MCF 10A (cell line): ENCODE results near the gene EXOC6. TPM values are rescaled to one million over a fixed set of nuclear protein-coding genes. Genes with fewer than 3 reads are reported as not detected.
"Not testable (repeated sequence)": the region's sequence is repeated elsewhere in the genome, so short reads cannot be mapped to it uniquely, and the experiment has no call there.

Experiments
- BruUV-seq: library from RNA; stranded (reverse); fragments of 400-500 nt; replicated peaks from 2 replicates; lab custom pipeline; 2021; lab: Mats Ljungman, UMichigan
- CTCF ChIA-PET: fragments of 300-600 bp; sonication (Branson Sonifier 250); formaldehyde crosslinking; extraction: SDS; loops from one replicate; lab custom pipeline; 2021; ENCODE audit warnings: antibody characterized with exemption, inconsistent platforms; lab: Yijun Ruan, JAX
- POLR2A ChIA-PET: fragments of 300-600, 350-650 bp; sonication (Branson Sonifier 250); formaldehyde crosslinking; extraction: SDS; loops from one replicate; lab custom pipeline; 2020; ENCODE audit warnings: antibody characterized with exemption, inconsistent platforms; lab: Yijun Ruan, JAX
- DNase-seq: peaks from one replicate; pipeline ENCODE4 v3.0.0-alpha.2; 2018; ENCODE audit not compliant: unreplicated experiment
- H3K27ac Mint-ChIP-seq: one replicate; pipeline ENCODE4 v1.8.0; 2022; ENCODE audit warnings: mild to moderate bottlenecking, low read depth, mixed read lengths; ENCODE audit not compliant: unreplicated experiment
- H3K27me3 Mint-ChIP-seq: one replicate; pipeline ENCODE4 v1.8.0; 2022; ENCODE audit warnings: mixed read lengths; ENCODE audit not compliant: insufficient read depth, unreplicated experiment
- H3K36me3 Mint-ChIP-seq: one replicate; pipeline ENCODE4 v1.8.0; 2022; ENCODE audit warnings: mild to moderate bottlenecking, moderate library complexity, mixed read lengths; ENCODE audit not compliant: insufficient read depth, unreplicated experiment
- H3K4me1 Mint-ChIP-seq: one replicate; pipeline ENCODE4 v1.8.0; 2022; ENCODE audit warnings: mixed read lengths; ENCODE audit not compliant: insufficient read depth, unreplicated experiment
- H3K4me3 Mint-ChIP-seq: one replicate; pipeline ENCODE4 v1.8.0; 2022; ENCODE audit warnings: mild to moderate bottlenecking, moderate library complexity, mixed read lengths; ENCODE audit not compliant: unreplicated experiment
- H3K9me3 Mint-ChIP-seq: one replicate; pipeline ENCODE4 v1.8.0; 2022; ENCODE audit warnings: mixed read lengths; ENCODE audit not compliant: unreplicated experiment
- intact Hi-C: fragments of 100-400 bp; cut with micrococcal nuclease; formaldehyde crosslinking; loops from 2 replicates; pipeline ENCODE4 v1.14.1; 2022
- total RNA-seq: library from RNA; stranded (reverse); gene quantifications from 2 replicates; pipeline ENCODE4 v1.2.3, GENCODE V29; 2022
- TF ChIP-seq, protein P1 (sequence below): fragments of 200-600 bp; IDR thresholded peaks from one replicate; pipeline ENCODE4 v1.8.0; 2022; ENCODE audit warnings: antibody characterized with exemption, mild to moderate bottlenecking; ENCODE audit not compliant: unreplicated experiment

Gene EXOC6
- total RNA-seq, 1 experiment from 2014 or later = 6.6 TPM

DNA sequence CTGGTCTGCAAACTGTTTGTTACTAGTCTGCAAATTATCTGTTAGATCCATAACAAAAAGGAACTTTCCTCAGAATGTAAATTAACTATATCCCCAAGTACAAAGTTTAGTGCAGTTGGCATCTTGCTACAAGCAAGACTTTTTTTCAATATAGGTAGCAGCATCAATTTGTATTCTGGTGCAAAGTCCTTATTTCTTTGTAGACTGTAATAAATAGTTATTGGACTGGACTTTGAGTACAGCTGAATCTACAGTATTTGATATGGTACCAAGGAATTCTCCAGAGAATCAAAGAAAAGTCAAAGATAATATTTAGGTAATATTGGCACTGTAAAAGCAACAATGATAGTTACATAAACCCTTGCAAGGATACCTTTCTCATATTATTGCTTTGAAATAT is 89.6 kb downstream of the EXOC6 start:
- intact Hi-C loops = no loop called here
- Mint-ChIP-seq H3K4me3 (no peak overlapping the region), H3K27ac (no peak overlapping the region), H3K27me3 (no peaks in the 10 kb centered on the region), H3K9me3 (no peaks in the 10 kb centered on the region), H3K36me3 (no peaks in the 10 kb centered on the region), H3K4me1 (no peaks in the 10 kb centered on the region)
- DNase-seq = no peak
- no TSS peak for BruUV-seq
- TF ChIP-seq, protein P1, sequence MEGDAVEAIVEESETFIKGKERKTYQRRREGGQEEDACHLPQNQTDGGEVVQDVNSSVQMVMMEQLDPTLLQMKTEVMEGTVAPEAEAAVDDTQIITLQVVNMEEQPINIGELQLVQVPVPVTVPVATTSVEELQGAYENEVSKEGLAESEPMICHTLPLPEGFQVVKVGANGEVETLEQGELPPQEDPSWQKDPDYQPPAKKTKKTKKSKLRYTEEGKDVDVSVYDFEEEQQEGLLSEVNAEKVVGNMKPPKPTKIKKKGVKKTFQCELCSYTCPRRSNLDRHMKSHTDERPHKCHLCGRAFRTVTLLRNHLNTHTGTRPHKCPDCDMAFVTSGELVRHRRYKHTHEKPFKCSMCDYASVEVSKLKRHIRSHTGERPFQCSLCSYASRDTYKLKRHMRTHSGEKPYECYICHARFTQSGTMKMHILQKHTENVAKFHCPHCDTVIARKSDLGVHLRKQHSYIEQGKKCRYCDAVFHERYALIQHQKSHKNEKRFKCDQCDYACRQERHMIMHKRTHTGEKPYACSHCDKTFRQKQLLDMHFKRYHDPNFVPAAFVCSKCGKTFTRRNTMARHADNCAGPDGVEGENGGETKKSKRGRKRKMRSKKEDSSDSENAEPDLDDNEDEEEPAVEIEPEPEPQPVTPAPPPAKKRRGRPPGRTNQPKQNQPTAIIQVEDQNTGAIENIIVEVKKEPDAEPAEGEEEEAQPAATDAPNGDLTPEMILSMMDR = no peak
- CTCF ChIA-PET = no interaction called here
- POLR2A ChIA-PET = interaction anchor here (0.5 kb wide), 1 partner anchor 47 kb away, joined by 5 read pairs; no protein-coding TSS in a partner anchor

DNA sequence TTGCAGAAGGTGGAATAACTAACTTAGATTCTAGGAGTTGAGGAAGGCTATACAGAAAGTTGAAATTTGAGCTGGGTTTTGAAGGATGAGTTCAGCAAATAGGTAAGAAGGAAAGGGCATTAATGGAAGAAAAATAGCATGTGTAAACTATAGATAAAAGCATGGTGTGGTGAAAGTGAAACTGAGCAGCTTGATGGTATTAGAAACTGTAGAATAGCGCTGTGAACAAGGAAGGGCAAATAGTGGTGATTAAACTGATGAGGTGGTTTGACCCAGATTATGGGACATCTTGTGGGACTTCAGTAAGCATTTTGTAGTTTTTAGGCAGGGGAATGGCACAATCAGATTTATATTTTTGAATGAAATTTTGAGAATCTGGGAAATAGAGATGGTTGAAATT is 90.5 kb downstream of the EXOC6 start:
- Mint-ChIP-seq H3K4me1 (no peaks in the 10 kb centered on the region), H3K4me3 (no peak overlapping the region), H3K36me3 (no peaks in the 10 kb centered on the region), H3K27me3 (no peaks in the 10 kb centered on the region), H3K27ac (no peak overlapping the region), H3K9me3 (no peaks in the 10 kb centered on the region)
- no peak for DNase-seq
- ChIA-PET CTCF (interaction anchor here (1.0 kb wide), 1 partner anchor 24 kb away, joined by 5 read pairs; no protein-coding TSS in a partner anchor), POLR2A (no interaction called here)
- intact Hi-C loops = no loop called here
- TF ChIP-seq, protein P1 = no peak
- no TSS peak for BruUV-seq

DNA sequence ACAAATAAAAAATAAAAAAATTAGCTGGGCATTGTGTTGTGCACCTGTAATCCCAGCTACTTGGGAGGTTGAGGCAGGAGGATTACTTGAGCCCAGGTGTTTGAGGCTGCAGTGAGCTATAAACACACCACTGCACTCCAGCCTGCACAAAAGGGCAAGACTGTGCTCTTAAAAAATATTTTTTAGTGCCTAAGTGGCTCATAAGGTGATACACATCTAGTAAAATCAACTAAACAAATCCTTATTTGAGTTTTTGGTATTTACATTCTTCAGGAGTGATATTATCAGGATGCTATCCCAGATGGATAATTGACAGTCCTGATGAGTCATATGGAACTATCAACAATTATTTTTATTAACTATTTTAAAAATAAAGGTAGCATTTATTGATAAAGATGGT is 93.9 kb downstream of the EXOC6 start:
- Mint-ChIP-seq H3K4me3 (no peak overlapping the region), H3K36me3 (no peaks in the 10 kb centered on the region), H3K27me3 (no peaks in the 10 kb centered on the region), H3K27ac (no peak overlapping the region), H3K9me3 (no peaks in the 10 kb centered on the region), H3K4me1 (no peaks in the 10 kb centered on the region)
- ChIA-PET POLR2A (interaction anchor here (1.1 kb wide), 1 partner anchor 71 kb away, joined by 4 read pairs; no protein-coding TSS in a partner anchor), CTCF (interaction anchor here (0.7 kb wide), 2 partner anchors 366 to 385 kb away, joined by 3 read pairs; no protein-coding TSS in a partner anchor)
- BruUV-seq = no TSS peak
- intact Hi-C loops = no loop called here
- TF ChIP-seq, protein P1 = no peak
- no peak for DNase-seq

GRCh38 chr10:92946491-92946890 is 98.2 kb downstream of the EXOC6 start:
- CTCF ChIA-PET = interaction anchor here (0.6 to 2.2 kb wide), 2 partner anchors 18 to 54 kb away, joined by 3 to 5 read pairs; no protein-coding TSS in a partner anchor

DNA sequence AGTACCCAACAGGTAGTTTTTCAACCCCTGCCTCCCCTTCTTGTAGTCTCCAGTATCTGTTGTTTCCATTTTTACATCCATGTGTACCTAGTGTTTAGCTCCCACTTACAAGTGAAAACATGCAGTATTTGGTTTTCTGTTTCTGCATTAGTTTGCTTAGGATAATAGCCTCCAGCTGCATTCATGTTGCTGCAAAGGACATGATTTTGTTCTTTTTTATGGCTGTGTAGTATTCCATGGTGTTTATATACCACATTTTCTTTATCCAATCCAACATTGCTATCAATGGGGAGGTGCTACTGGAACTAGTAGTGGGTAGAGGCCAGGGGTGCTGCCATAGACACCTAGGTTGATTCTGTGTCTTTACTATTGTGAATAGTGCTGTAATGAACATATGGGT is 104.3 kb downstream of the EXOC6 start:
- H3K4me1 Mint-ChIP-seq, H3K27me3 Mint-ChIP-seq, intact Hi-C loops, H3K27ac Mint-ChIP-seq, H3K36me3 Mint-ChIP-seq, H3K9me3 Mint-ChIP-seq, DNase-seq, BruUV-seq, H3K4me3 Mint-ChIP-seq: not testable (repeated sequence)
- CTCF ChIA-PET = interaction anchor here (0.7 to 1.0 kb wide), 3 partner anchors 13 to 378 kb away, joined by 3 to 5 read pairs (median 4); no protein-coding TSS in a partner anchor
- POLR2A ChIA-PET = interaction anchor here (0.7 kb wide), 1 partner anchor 11 kb away, joined by 3 read pairs; no protein-coding TSS in a partner anchor

More at GRCh38 chr10:92946491-92946890, 98.2 kb downstream of the EXOC6 start:
- no peaks in the 10 kb centered on the region for H3K27me3 Mint-ChIP-seq
- H3K4me1 Mint-ChIP-seq = no peaks in the 10 kb centered on the region
- H3K27ac Mint-ChIP-seq = no peak overlapping the region
- POLR2A ChIA-PET = no interaction called here
- H3K9me3 Mint-ChIP-seq = no peaks in the 10 kb centered on the region
- TF ChIP-seq, protein P1 = no peak
- no peak for DNase-seq
- intact Hi-C loops = no loop called here
- no peaks in the 10 kb centered on the region for H3K36me3 Mint-ChIP-seq
- H3K4me3 Mint-ChIP-seq = no peak overlapping the region
- BruUV-seq = no TSS peak
